HG03457 (cell line): ENCODE data around the gene KAZN.

ENCODE experiments used
- ATAC-seq: cut with Tn5 transposase; IDR thresholded peaks from one replicate; pipeline ENCODE4 v1.9.1; 2021; ENCODE audit warnings: moderate number of reproducible peaks; ENCODE audit not compliant: unreplicated experiment

The KAZN gene

GRCh38 chr1:14612256-14612655 is 13.8 kb downstream of the KAZN start:
- no peak for ATAC-seq

- no peak for ATAC-seq
Measured at GRCh38 chr1:14613926-14614325, 15.4 kb downstream of the KAZN start.

GRCh38 chr1:14614341-14614740 is 15.9 kb downstream of the KAZN start:
- no peak for ATAC-seq

GRCh38 chr1:14615549-14616218 is 17.2 kb downstream of the KAZN start:
- no peak for ATAC-seq

GRCh38 chr1:14616632-14617396 is 18.3 kb downstream of the KAZN start:
- no peak for ATAC-seq

GRCh38 chr1:14617791-14618190 is 19.3 kb downstream of the KAZN start:
- no peak for ATAC-seq

- ATAC-seq = no peak
Measured at GRCh38 chr1:14620941-14621340, 22.5 kb downstream of the KAZN start.

GRCh38 chr1:14623090-14623489 is 24.6 kb downstream of the KAZN start:
- ATAC-seq = no peak

- ATAC-seq = no peak
Measured at GRCh38 chr1:14624941-14625340, 26.5 kb downstream of the KAZN start.

- no peak for ATAC-seq
Measured at GRCh38 chr1:14625572-14625971, 27.1 kb downstream of the KAZN start.

- no peak for ATAC-seq
Measured at GRCh38 chr1:14625996-14626395, 27.5 kb downstream of the KAZN start.

- ATAC-seq = no peak
Measured at GRCh38 chr1:14626869-14627607, 28.6 kb downstream of the KAZN start.

GRCh38 chr1:14627608-14628489 is 29.4 kb downstream of the KAZN start:
- ATAC-seq = no peak

GRCh38 chr1:14629363-14630014 is 31.0 kb downstream of the KAZN start:
- no peak for ATAC-seq

- ATAC-seq = no peak
Measured at GRCh38 chr1:14630986-14631385, 32.5 kb downstream of the KAZN start.

GRCh38 chr1:14631421-14631820 is 32.9 kb downstream of the KAZN start:
- no peak for ATAC-seq

- ATAC-seq = no peak
Measured at GRCh38 chr1:14634486-14634885, 36.0 kb downstream of the KAZN start.

GRCh38 chr1:14635421-14635820 is 36.9 kb downstream of the KAZN start:
- no peak for ATAC-seq

GRCh38 chr1:14636897-14637632 is 38.6 kb downstream of the KAZN start:
- no peak for ATAC-seq
